ENCODE results near the gene LHFPL3.
A peak's percentile ranks its signal among the peaks of the same experiment; 100 is the strongest.

GRCh38 chr7:104933022-104933421 lies 604.6 kb downstream of the LHFPL3 start:
- TF ChIP-seq MCM5 (IDR thresholded peaks at IDR 0.05; ENCODE audit: low read depth), result no peak
- no peak for TF ChIP-seq FOXJ3 (CRISPR knock-in tag; IDR thresholded peaks at IDR 0.05)
- no peak for TF ChIP-seq CHD7 (IDR thresholded peaks at IDR 0.05; ENCODE audit: low read depth, low read length)
- no peak for TF ChIP-seq ZNF589 (CRISPR knock-in tag; IDR thresholded peaks at IDR 0.05; ENCODE audit: low read depth)
- TF ChIP-seq KDM1A (IDR thresholded peaks at IDR 0.05), result peak in 1 of 2 experiments; percentile 85; a peak in 2 of 4 replicates

Measured in K562 (cell line).